ENCODE measurements around the gene PPP1R3E. TPM values are rescaled to one million over a fixed set of nuclear protein-coding genes. Genes with fewer than 3 reads are reported as not detected.
A peak's percentile ranks its signal among the peaks of the same experiment; 100 is the strongest.

The PPP1R3E gene
- total and polyA plus RNA-seq, 2 of the 13 experiments (the other 11 are each of a cell fraction or from before 2014, with no cell fraction given), result 16.5 to 26.5 TPM

GRCh38 chr14:23302290-23303225 lies at the start of gene PPP1R3E (continued):
- TF ChIP-seq SRSF9 (IDR thresholded peaks at IDR 0.05; ENCODE audit: borderline replicate concordance, insufficient read depth, low read depth, low read length, poor library complexity, severe bottlenecking), result no peak
- no peak for TF ChIP-seq PCBP1 (IDR thresholded peaks at IDR 0.05; ENCODE audit: borderline replicate concordance, low read depth, low read length)
- peak; percentile 81 for TF ChIP-seq DRAP1 (CRISPR knock-in tag; IDR thresholded peaks at IDR 0.05)
- peak; percentile 29 for TF ChIP-seq ZFP90 (CRISPR knock-in tag; IDR thresholded peaks at IDR 0.05; ENCODE audit: borderline replicate concordance)
- TF ChIP-seq ZNF792 (CRISPR knock-in tag; IDR thresholded peaks at IDR 0.05), result peak; percentile 74; the same call in 1 of the 2 replicates
- no peak; the same call in 1 of the 2 replicates for TF ChIP-seq MTERF4 (CRISPR knock-in tag; IDR thresholded peaks at IDR 0.05)
- no peak for TF ChIP-seq RARG (CRISPR knock-in tag; IDR thresholded peaks at IDR 0.05; ENCODE audit: low read depth)
- peak; percentile 70 for TF ChIP-seq BRD4 (CRISPR knock-in tag; IDR thresholded peaks at IDR 0.05)
- peak; percentile 97 for TF ChIP-seq JARID2 (CRISPR knock-in tag; IDR thresholded peaks at IDR 0.05; ENCODE audit: insufficient replicate concordance)
- no peak; the same call in 1 of the 2 replicates for TF ChIP-seq ZNF251 (CRISPR knock-in tag; IDR thresholded peaks at IDR 0.05)
- TF ChIP-seq ZFP62 (CRISPR knock-in tag; IDR thresholded peaks at IDR 0.05), result no peak
- TF ChIP-seq ZNF460 (CRISPR knock-in tag; IDR thresholded peaks at IDR 0.05; ENCODE audit: borderline replicate concordance), result no peak
- TF ChIP-seq ZKSCAN1 (IDR thresholded peaks at IDR 0.05; ENCODE audit: low read length), result no peak; the same call in 1 of the 2 replicates
- TF ChIP-seq RORA (CRISPR knock-in tag; IDR thresholded peaks at IDR 0.05), result no peak
- TF ChIP-seq TAF1 (CRISPR knock-in tag; IDR thresholded peaks at IDR 0.05), result peak; percentile 49; the same call in 1 of the 2 replicates
- TF ChIP-seq JUN (CRISPR knock-in tag; IDR thresholded peaks at IDR 0.05), result 0 out of 2 replicates have a peak, but pooled peaks have one; percentile 41
- peak; percentile 32; the same call in 1 of the 2 replicates for TF ChIP-seq RARA (CRISPR knock-in tag; IDR thresholded peaks at IDR 0.05)
- TF ChIP-seq FOXO1 (CRISPR knock-in tag; IDR thresholded peaks at IDR 0.05), result peak; percentile 6; the same call in 1 of the 2 replicates
- peak; percentile 89; the same call in 1 of the 2 replicates for TF ChIP-seq CBX5 (CRISPR knock-in tag; IDR thresholded peaks at IDR 0.05; ENCODE audit: borderline replicate concordance)
- TF ChIP-seq TGIF2 (CRISPR knock-in tag; IDR thresholded peaks at IDR 0.05), result peak; percentile 93
- TF ChIP-seq MEIS2 (CRISPR knock-in tag; IDR thresholded peaks at IDR 0.05), result peak; percentile 82
- TF ChIP-seq LBX2 (CRISPR knock-in tag; IDR thresholded peaks at IDR 0.05; ENCODE audit: borderline replicate concordance), result 0 out of 2 replicates have a peak, but pooled peaks have one; percentile 41
- TF ChIP-seq STAG1 (CRISPR knock-in tag; IDR thresholded peaks at IDR 0.05), result no peak
- TF ChIP-seq DDIT3 (CRISPR knock-in tag; IDR thresholded peaks at IDR 0.05), result no peak
- peak; percentile 76 for TF ChIP-seq FOXK1 (CRISPR knock-in tag; IDR thresholded peaks at IDR 0.05; ENCODE audit: borderline replicate concordance, low read depth)
- no peak for TF ChIP-seq ZNF558 (CRISPR knock-in tag; IDR thresholded peaks at IDR 0.05; ENCODE audit: borderline replicate concordance)
- TF ChIP-seq ZFAT (CRISPR knock-in tag; conservative IDR thresholded peaks at IDR 0.05), result peak; percentile 29; the same call in 1 of the 2 replicates
- peak; percentile 87; the same call in 1 of the 2 replicates for TF ChIP-seq AHR (CRISPR knock-in tag; IDR thresholded peaks at IDR 0.05)
- peak; percentile 55; the same call in 1 of the 2 replicates for TF ChIP-seq MIER2 (CRISPR knock-in tag; IDR thresholded peaks at IDR 0.05)
